ENCODE data around the gene NRGN.
A peak's percentile ranks its signal among the peaks of the same experiment; 100 is the strongest.

NRGN gene

GRCh38 chr11:124793466-124794278 is 53.9 kb downstream of the NRGN start:
- DNase-seq, result peak; percentile 62

GRCh38 chr11:124796312-124796711 is 56.6 kb downstream of the NRGN start:
- no peak for DNase-seq

All from MV-4-11 (cell line).